ENCODE measurements around the gene CRIP2. TPM values are rescaled to one million over a fixed set of nuclear protein-coding genes. Genes with fewer than 3 reads are reported as not detected.

The CRIP2 gene
- total RNA-seq, 6 experiments from 2014 or later = 6.9 to 22.4 (median 21.0) TPM

DNA sequence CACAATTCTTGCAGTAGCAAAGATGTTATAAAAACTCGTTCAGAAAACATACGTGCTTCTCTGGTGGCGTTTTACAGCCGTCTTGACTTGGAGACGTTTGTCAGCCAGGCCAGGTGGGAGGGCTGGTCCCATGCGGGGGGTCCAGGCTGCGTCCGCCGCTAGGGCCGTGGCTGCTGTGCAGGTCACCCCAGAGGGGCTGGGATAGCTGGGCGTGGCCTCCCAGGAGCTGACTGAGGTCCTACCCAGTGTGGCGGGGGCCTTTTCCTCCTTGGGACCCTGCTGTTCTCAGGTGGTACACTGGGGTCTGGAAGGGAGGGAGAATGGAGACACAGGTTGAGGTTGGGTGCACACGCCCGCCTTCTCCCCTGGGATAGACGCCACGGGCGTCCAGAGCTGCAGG is 29.8 kb upstream of the CRIP2 start:
- H3K27me3 Mint-ChIP-seq (ENCODE audit: insufficient read depth) = peaks cover 2% of the 10 kb centered on the region
- TF ChIP-seq, protein P1, sequence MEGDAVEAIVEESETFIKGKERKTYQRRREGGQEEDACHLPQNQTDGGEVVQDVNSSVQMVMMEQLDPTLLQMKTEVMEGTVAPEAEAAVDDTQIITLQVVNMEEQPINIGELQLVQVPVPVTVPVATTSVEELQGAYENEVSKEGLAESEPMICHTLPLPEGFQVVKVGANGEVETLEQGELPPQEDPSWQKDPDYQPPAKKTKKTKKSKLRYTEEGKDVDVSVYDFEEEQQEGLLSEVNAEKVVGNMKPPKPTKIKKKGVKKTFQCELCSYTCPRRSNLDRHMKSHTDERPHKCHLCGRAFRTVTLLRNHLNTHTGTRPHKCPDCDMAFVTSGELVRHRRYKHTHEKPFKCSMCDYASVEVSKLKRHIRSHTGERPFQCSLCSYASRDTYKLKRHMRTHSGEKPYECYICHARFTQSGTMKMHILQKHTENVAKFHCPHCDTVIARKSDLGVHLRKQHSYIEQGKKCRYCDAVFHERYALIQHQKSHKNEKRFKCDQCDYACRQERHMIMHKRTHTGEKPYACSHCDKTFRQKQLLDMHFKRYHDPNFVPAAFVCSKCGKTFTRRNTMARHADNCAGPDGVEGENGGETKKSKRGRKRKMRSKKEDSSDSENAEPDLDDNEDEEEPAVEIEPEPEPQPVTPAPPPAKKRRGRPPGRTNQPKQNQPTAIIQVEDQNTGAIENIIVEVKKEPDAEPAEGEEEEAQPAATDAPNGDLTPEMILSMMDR (IDR thresholded peaks at IDR 0.05) = no peak
- H3K4me1 Mint-ChIP-seq (ENCODE audit: low read depth) = no peaks in the 10 kb centered on the region
- no peaks in the 10 kb centered on the region for H3K9me3 Mint-ChIP-seq
- H3K36me3 Mint-ChIP-seq (ENCODE audit: low read depth) = no peaks in the 10 kb centered on the region
- no peak for DNase-seq
- no peak overlapping the region for H3K4me3 Mint-ChIP-seq
- H3K27ac Mint-ChIP-seq = no peak overlapping the region

DNA sequence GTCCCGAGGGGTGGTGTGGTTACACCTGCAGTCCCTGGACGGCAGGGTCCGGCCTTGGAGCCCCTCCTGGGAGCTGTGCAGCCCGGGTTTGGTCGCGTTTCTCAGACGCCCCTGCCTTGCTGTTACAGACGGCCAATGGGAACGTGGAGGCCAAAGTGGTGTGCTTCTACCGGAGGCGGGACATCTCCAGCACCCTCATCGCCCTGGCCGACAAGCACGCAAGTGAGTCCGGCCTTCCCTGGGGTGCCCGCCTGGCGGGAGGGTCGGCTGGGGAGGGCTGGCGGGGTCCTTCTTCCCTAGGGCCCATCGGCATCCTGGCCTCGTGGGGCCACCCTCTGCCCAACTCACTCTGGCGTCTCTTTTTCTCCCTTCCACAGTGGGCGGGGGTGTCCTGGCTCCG is 29.3 kb upstream of the CRIP2 start:
- TF ChIP-seq, protein P1 (IDR thresholded peaks at IDR 0.05) = no peak
- Mint-ChIP-seq H3K36me3 (ENCODE audit: low read depth) (no peaks in the 10 kb centered on the region), H3K27ac (no peak overlapping the region), H3K9me3 (no peaks in the 10 kb centered on the region), H3K4me1 (ENCODE audit: low read depth) (no peaks in the 10 kb centered on the region), H3K4me3 (no peak overlapping the region), H3K27me3 (ENCODE audit: insufficient read depth) (peaks cover 2% of the 10 kb centered on the region)
- no peak for DNase-seq

DNA sequence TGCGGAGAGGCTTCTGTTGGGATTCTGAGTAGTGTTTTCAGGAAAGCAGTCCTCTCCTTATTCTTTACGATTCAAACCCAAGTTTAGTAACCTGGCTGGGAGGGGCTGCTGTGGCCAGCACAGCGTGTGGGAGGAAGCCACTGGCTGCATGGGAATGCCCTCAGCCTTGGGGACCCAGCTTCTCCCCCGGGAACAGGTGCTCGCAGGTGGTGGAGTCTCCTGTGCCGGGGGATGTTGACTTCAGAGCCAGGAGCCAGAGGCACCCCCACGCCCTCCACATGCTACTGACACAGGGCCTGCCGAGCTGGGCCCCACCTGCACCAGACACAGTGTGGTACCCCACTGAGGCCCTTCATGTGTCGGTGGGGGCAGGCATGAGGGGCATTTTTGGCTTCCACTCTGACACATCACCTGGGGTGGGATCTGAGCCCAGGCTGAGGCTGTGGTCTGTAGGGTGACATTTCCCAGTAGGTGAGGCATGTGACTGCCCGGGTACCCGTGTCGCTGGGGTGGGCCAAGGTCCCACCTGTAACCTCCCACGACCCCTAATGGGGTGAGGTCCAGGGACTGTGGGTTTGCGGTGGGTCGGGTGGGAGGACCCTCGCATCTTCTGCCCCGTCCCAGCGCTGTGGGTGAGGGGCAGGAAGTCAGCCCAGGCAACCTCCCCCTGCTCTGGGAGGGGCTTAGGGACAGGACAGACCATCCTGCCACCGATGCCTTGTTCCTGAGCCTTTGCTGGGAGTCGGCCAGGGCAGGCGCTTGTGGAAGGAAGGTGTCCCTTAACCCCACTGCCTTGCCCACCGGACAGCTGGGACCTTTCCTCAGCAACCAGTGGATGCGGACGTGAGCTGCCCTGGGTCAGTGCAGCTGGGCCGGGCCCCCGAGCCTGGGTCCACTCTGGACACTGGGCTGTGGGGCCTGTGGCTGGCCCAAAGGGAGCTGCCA is 28.4 kb upstream of the CRIP2 start:
- Mint-ChIP-seq H3K4me1 (ENCODE audit: low read depth) (no peaks in the 10 kb centered on the region), H3K9me3 (no peaks in the 10 kb centered on the region), H3K4me3 (no peak overlapping the region), H3K36me3 (ENCODE audit: low read depth) (no peaks in the 10 kb centered on the region), H3K27me3 (ENCODE audit: insufficient read depth) (peaks cover 2% of the 10 kb centered on the region), H3K27ac (no peak overlapping the region)
- no peak for DNase-seq
- TF ChIP-seq, protein P1 (IDR thresholded peaks at IDR 0.05) = no peak

DNA sequence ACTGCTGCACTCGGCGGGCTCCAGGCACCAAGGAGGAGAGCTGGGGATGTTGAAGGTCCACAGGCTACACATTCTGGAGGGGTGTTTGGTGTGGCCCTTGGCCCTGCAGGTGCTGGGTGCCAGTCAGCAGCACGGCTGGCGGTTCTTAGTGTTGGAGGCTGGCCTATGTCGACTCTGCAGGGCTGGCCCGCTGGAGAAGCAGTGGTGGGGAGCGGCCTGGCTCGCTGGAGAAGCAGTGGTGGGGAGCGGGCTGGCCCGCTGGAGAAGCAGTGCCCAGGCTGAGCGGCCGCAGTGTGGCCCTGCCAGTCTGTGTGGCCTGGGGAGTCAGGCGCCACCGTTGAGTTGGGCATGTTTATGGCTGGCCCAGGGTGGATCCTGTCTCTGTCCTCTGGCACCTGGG is 27.6 kb upstream of the CRIP2 start:
- H3K36me3 Mint-ChIP-seq (ENCODE audit: low read depth) = no peaks in the 10 kb centered on the region
- H3K27ac Mint-ChIP-seq = no peak overlapping the region
- no peaks in the 10 kb centered on the region for H3K4me1 Mint-ChIP-seq (ENCODE audit: low read depth)
- peaks cover 4% of the 10 kb centered on the region for H3K27me3 Mint-ChIP-seq (ENCODE audit: insufficient read depth)
- H3K4me3 Mint-ChIP-seq = no peak overlapping the region
- DNase-seq = no peak
- no peaks in the 10 kb centered on the region for H3K9me3 Mint-ChIP-seq
- TF ChIP-seq, protein P1 (IDR thresholded peaks at IDR 0.05) = no peak

DNA sequence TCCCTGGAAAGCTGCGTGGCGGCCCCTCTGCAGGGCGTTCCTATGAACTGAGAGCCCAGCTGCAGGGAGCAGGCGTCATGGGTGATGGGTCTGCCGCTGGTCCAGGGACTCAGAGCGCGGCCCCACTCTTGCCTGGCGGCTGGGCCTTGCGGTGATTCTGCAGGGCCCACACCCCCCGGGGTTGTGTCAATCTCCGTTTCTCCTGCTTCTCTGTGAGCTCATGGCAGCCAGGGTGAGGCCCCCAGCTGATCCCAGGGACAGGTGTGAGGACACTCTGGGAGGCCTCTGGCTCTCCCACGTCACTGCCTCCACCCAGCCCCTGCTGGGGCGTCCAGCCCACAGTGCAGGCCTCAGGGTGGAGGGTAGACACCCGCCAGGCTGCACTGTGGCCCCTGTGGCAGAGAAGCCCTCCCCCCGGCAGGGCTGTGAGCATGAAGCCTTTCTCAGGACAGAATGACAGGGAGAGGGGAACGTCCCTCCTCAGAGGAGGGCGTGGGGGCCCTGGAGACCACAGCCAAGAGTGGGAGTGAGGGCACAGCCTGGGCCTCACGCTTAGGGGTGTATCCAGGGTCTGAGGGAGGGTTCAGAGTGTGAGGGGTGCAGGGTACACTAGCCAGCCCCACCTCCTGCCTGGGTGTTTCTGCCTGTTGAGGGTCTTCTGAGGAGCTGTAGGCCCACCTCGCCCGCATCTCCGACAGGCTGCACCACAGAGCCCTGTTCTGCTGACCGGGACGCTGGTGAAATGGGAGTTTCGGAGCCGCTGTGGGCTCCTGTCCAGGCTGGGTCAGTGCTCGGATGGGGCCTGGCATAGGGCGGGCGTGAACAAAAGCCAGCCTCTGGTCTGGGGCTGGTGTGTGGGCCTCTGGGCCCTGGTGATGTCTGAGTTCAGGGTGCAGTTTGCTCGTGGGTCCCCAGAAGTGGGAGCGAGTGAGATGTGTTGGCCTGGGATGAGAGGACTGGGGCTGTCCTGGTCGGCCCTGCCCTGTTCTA is 26.7 kb upstream of the CRIP2 start:
- H3K27ac Mint-ChIP-seq = peak overlapping the region; percentile 36; the same call in 1 of the 2 replicates
- H3K27me3 Mint-ChIP-seq (ENCODE audit: insufficient read depth) = peaks cover 6% of the 10 kb centered on the region
- TF ChIP-seq, protein P1 (IDR thresholded peaks at IDR 0.05) = no peak
- no peaks in the 10 kb centered on the region for H3K9me3 Mint-ChIP-seq
- peaks cover 6% of the 10 kb centered on the region; the same call in 1 of the 2 replicates for H3K36me3 Mint-ChIP-seq (ENCODE audit: low read depth)
- no peaks in the 10 kb centered on the region for H3K4me1 Mint-ChIP-seq (ENCODE audit: low read depth)
- H3K4me3 Mint-ChIP-seq = no peak overlapping the region
- DNase-seq = no peak

Measured in HFFc6 (cell line).